Spleen (tissue), 11 donors: ENCODE measurements around the gene BACH2. TPM values are rescaled to one million over a fixed set of nuclear protein-coding genes. Genes with fewer than 3 reads are reported as not detected.

Source experiments
- DNase-seq: peaks from one replicate; pipeline ENCODE4 v3.0.0-alpha.2; 2020
- H3K27ac ChIP-seq, 8 donors: fragments of 200-600 bp; sonication (generic) in 7 of 8; 1 replicate in 4 of 8; 2 replicates in 4 of 8; pipeline versions ENCODE4 v1.5.0 to v1.8.0; 2016 to 2021; ENCODE audit warnings: inconsistent platforms in 4 of 8, mild to moderate bottlenecking in 4 of 8, moderate library complexity in 1 of 8
- H3K27me3 ChIP-seq, 7 donors: fragments of 200-600 bp; sonication (generic) in 6 of 7; replicated peaks in 1 of 7; 1 replicate in 4 of 7; 2 replicates in 3 of 7; pipeline versions ENCODE4 v1.5.0 to v1.8.0; 2016 to 2021; ENCODE audit warnings: inconsistent platforms in 3 of 7, mild to moderate bottlenecking in 1 of 7
- H3K36me3 ChIP-seq, 6 donors: fragments of 200-600 bp; sonication (generic) in 5 of 6; 1 replicate in 4 of 6; 2 replicates in 2 of 6; pipeline versions ENCODE4 v1.5.0 to v1.8.0; 2016 to 2021; ENCODE audit warnings: inconsistent platforms in 2 of 6
- H3K4me1 ChIP-seq, 6 donors: fragments of 200-600 bp; sonication (generic) in 5 of 6; 1 replicate in 3 of 6; 2 replicates in 3 of 6; pipeline versions ENCODE4 v1.5.0 to v1.8.0; 2016 to 2021; ENCODE audit warnings: inconsistent platforms in 3 of 6
- H3K4me3 ChIP-seq, 8 donors: fragments of 200-600 bp; sonication (generic) in 7 of 8; 1 replicate in 4 of 8; 2 replicates in 4 of 8; pipeline versions ENCODE4 v1.5.0 to v1.8.0; 2016 to 2021; ENCODE audit warnings: inconsistent platforms in 4 of 8, mild to moderate bottlenecking in 4 of 8, moderate library complexity in 2 of 8
- H3K9me3 ChIP-seq, 8 donors: fragments of 200-600 bp; sonication (generic) in 7 of 8; 1 replicate in 4 of 8; 2 replicates in 4 of 8; pipeline versions ENCODE4 v1.5.0 to v1.8.0; 2016 to 2021; ENCODE audit warnings: inconsistent platforms in 4 of 8
- CTCF ChIP-seq, 11 experiments: fragments of 200-600 bp in 7 of 11; fragments of 450-650 bp in 4 of 11; sonication (generic) in 4 of 11; IDR thresholded peaks in 8 of 11; conservative IDR thresholded peaks in 3 of 11; 1 replicate in 7 of 11; 2 replicates in 4 of 11; pipeline versions ENCODE4 v1.4.0 to v1.8.0; 2016 to 2021; ENCODE audit warnings: antibody characterized with exemption in 11 of 11, inconsistent platforms in 4 of 11, mild to moderate bottlenecking in 1 of 11
- POLR2A ChIP-seq, 3 donors: fragments of 450-650 bp; IDR thresholded peaks; one replicate each; pipeline ENCODE4 v1.5.1; 2017; ENCODE audit warnings: antibody characterized with exemption in 3 of 3, mild to moderate bottlenecking in 1 of 3
- POLR2AphosphoS5 ChIP-seq, 3 donors: sonication (generic); formaldehyde crosslinking; IDR thresholded peaks; one replicate each; pipeline ENCODE4 v1.5.1; 2017; ENCODE audit warnings: antibody characterized with exemption in 3 of 3
- WGBS, 5 donors: extraction: QIAGEN DNeasy Blood & Tissue Kit in 3 of 5; methylation state at CpG; one replicate each; pipeline versions ENCODE4 v1.1.5 to v1.1.7; 2013 to 2018; 5-methylcytosine and 5-hydroxymethylcytosine counted together
- intact Hi-C: fragments of 100-400 bp; cut with DNase I; formaldehyde crosslinking; loops from one replicate; pipeline ENCODE4 v1.15.0; 2023; ENCODE audit warnings: low total_unique reads
- polyA plus RNA-seq, 3 donors: library from polyadenylated mRNA; stranded (reverse); fragments of 200-250 nt; gene quantifications; one replicate each; pipeline ENCODE4 v1.2.1, GENCODE V29; 2013
- total RNA-seq, 7 donors: library from RNA; depleted of rRNA in 3 of 7; stranded (reverse); fragments of >200 nt in 3 of 7; fragmentation: NEBNext Ultra II Directional in 4 of 7; extraction: Animal tissue kit (Norgen Biotek cat#: 25700) in 4 of 7; gene quantifications; one replicate each; pipeline versions ENCODE4 v1.1.0 to v1.2.1, GENCODE V29; 2016 to 2021
- donor health status: healthy with polysubstance abuse.
- donor health status: DM: no; HTN: no; CAD: no; lungs with moderate emphysema.
- donor health status: DM: no; HTN: no; CAD: no.
- donor health status: Bipolar disorder and iron deficiency.
- donor health status: healthy.
- donor health status: DM: no; HTN: no; CAD: no.
- donor health status: DM: yes; HTN: yes; CAD: no.

Gene BACH2
- total and polyA plus RNA-seq, 10 donors, result 3.0 to 53.8 (median 32.3) TPM

GRCh38 chr6:90144928-90145555, 151.6 kb downstream of the BACH2 start:
- peaks cover 0 to 34% (median 11%) of the 10 kb centered on the region in 6 donors for H3K4me1 ChIP-seq
- WGBS, 5 donors, result 76 to 87% (median 84%) methylated on average over 3 of the region's 3 CpGs
- no peak overlapping the region for H3K27ac ChIP-seq
- no peak overlapping the region for H3K4me3 ChIP-seq
- no peaks in the 10 kb centered on the region for H3K27me3 ChIP-seq
- no peak for DNase-seq
- TF ChIP-seq CTCF (IDR thresholded peaks at IDR 0.05 in 8 of 11, conservative IDR thresholded peaks at IDR 0.05 in 3 of 11) (no peak), POLR2AphosphoS5 (IDR thresholded peaks at IDR 0.05) (no peak), POLR2A (IDR thresholded peaks at IDR 0.05) (no peak)
- intact Hi-C loops, result no loop called here
- no peaks in the 10 kb centered on the region for H3K36me3 ChIP-seq
- H3K9me3 ChIP-seq, result no peaks in the 10 kb centered on the region

GRCh38 chr6:90144396-90144795, 152.2 kb downstream of the BACH2 start:
- no peaks in the 10 kb centered on the region for H3K27me3 ChIP-seq
- no peak overlapping the region for H3K4me3 ChIP-seq
- no peak for DNase-seq
- H3K9me3 ChIP-seq, result no peaks in the 10 kb centered on the region
- H3K27ac ChIP-seq, result no peak overlapping the region
- no peaks in the 10 kb centered on the region for H3K36me3 ChIP-seq
- TF ChIP-seq POLR2AphosphoS5 (IDR thresholded peaks at IDR 0.05) (no peak), CTCF (IDR thresholded peaks at IDR 0.05 in 8 of 11, conservative IDR thresholded peaks at IDR 0.05 in 3 of 11) (no peak), POLR2A (IDR thresholded peaks at IDR 0.05) (no peak)
- intact Hi-C loops, result no loop called here
- WGBS, 5 donors, result 67 to 87% (median 75%) methylated on average over 3 of the region's 3 CpGs
- H3K4me1 ChIP-seq, result peaks cover 0 to 32% (median 11%) of the 10 kb centered on the region in 6 donors

- H3K36me3 ChIP-seq, result no peaks in the 10 kb centered on the region
- intact Hi-C loops, result no loop called here
- H3K27ac ChIP-seq, result no peak overlapping the region
- TF ChIP-seq POLR2A (IDR thresholded peaks at IDR 0.05) (no peak), CTCF (IDR thresholded peaks at IDR 0.05 in 8 of 11, conservative IDR thresholded peaks at IDR 0.05 in 3 of 11) (no peak), POLR2AphosphoS5 (IDR thresholded peaks at IDR 0.05) (no peak)
- no peak for DNase-seq
- H3K27me3 ChIP-seq, result no peaks in the 10 kb centered on the region
- WGBS, 5 donors, result 94 to 98% (median 95%) methylated on average over 1 of the region's 1 CpG
- H3K9me3 ChIP-seq, result no peaks in the 10 kb centered on the region
- peaks cover 0 to 25% (median 0%) of the 10 kb centered on the region in 6 donors for H3K4me1 ChIP-seq
- H3K4me3 ChIP-seq, result no peak overlapping the region
Observed at GRCh38 chr6:90140683-90141082, 156.0 kb downstream of the BACH2 start.

- H3K4me1 ChIP-seq, result peaks cover 0 to 29% (median 0%) of the 10 kb centered on the region in 6 donors
- intact Hi-C loops, result no loop called here
- no peaks in the 10 kb centered on the region for H3K9me3 ChIP-seq
- 81 to 89% (median 84%) methylated on average over 7 of the region's 7 CpGs for WGBS, 5 donors
- no peak overlapping the region for H3K4me3 ChIP-seq
- no peaks in the 10 kb centered on the region for H3K36me3 ChIP-seq
- no peaks in the 10 kb centered on the region for H3K27me3 ChIP-seq
- TF ChIP-seq CTCF (IDR thresholded peaks at IDR 0.05 in 8 of 11, conservative IDR thresholded peaks at IDR 0.05 in 3 of 11) (no peak), POLR2A (IDR thresholded peaks at IDR 0.05) (no peak), POLR2AphosphoS5 (IDR thresholded peaks at IDR 0.05) (no peak)
- no peak overlapping the region for H3K27ac ChIP-seq
- DNase-seq, result no peak
Observed at GRCh38 chr6:90139272-90139817, 157.3 kb downstream of the BACH2 start.
